Measurements from ENCODE around the gene HDAC7. TPM values are rescaled to one million over a fixed set of nuclear protein-coding genes. Genes with fewer than 3 reads are reported as not detected.

HDAC7 gene
- total RNA-seq, 1 experiment from 2014 or later: 71.2 TPM

DNA sequence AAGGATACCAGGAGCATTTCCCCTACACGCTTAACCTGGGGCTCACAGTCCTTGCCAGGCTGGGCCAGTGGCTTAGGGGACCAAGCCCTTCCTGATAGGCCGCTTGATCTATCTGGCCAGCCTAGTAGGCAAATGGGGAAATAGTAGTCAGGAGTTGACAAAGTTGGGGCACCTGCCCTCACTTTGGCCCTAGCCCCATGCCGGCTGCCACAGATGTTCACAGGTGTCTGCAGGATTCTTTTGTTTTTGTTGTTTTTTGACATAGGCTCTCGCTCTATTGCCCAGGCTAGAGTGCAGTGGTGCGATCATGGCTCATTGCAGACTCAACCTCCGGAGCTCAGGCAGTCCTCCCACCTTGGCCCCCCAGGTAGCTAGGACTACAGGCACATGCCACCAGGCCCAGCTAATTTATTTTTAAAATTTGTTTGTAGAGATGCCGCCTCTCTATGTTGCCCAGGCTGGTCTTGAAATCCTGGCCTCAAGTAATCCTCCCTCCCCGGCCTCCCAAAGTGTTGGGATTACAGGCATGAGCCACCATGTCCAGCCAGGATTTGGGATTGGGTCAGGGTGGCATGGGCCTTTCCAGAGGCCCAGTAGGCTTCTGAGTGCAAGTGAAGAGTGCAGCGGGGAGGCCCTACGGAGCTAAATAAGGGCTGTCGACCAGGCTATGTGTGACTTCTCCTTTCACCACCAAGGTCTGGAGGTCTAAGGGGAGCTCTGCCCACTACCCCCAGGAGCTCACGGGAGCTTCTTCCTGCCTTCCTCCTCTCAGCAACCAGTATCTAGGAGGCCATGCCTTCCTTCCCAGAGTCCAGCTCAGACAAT, 15.5 kb upstream of the HDAC7 start:
- ChIA-PET POLR2A (interaction anchor here (1.3 kb wide), 1 partner anchor 15 kb away, joined by 4 read pairs; the partner anchor contains the start of gene HDAC7), CTCF (interaction anchor here (1.1 to 5.9 kb wide), 6 partner anchors 16 to 94 kb away, joined by 3 to 113 read pairs (median 5); partner anchors contain the start of gene HDAC7)
- DNase-seq: no peak
- Mint-ChIP-seq H3K4me1 (ENCODE audit: low read depth, unreplicated experiment) (peaks cover 14% of the 10 kb centered on the region), H3K9me3 (ENCODE audit: unreplicated experiment) (no peaks in the 10 kb centered on the region), H3K27me3 (ENCODE audit: insufficient read depth, unreplicated experiment) (no peaks in the 10 kb centered on the region), H3K27ac (ENCODE audit: unreplicated experiment) (no peak overlapping the region), H3K36me3 (ENCODE audit: insufficient read depth, unreplicated experiment) (no peaks in the 10 kb centered on the region), H3K4me3 (ENCODE audit: unreplicated experiment) (no peak overlapping the region)
- Histone ChIP-seq H3K9me3 (no peaks in the 10 kb centered on the region), H3K36me3 (ENCODE audit: control insufficient read depth, insufficient read depth, low read length) (no peaks in the 10 kb centered on the region), H3K27me3 (replicated peaks; ENCODE audit: control insufficient read depth, insufficient read depth, low read length) (no peaks in the 10 kb centered on the region), H3K4me3 (ENCODE audit: low read depth, low read length) (no peak overlapping the region), H3K4me1 (peaks cover 5% of the 10 kb centered on the region; the same call in 1 of the 2 replicates)
- intact Hi-C loops (cut with micrococcal nuclease; ENCODE audit: unreplicated experiment): no loop called here
- no peak for TF ChIP-seq CTCF (IDR thresholded peaks at IDR 0.05; ENCODE audit: insufficient read depth in 1 of 2, low read depth in 1 of 2, low read length in 1 of 2, severe bottlenecking in 1 of 2, unreplicated experiment in 1 of 2)
- no TSS peak for BruUV-seq (replicated peaks)

GRCh38 chr12:47834199-47834903, 14.6 kb upstream of the HDAC7 start:
- DNase-seq: no peak
- H3K9me3 Mint-ChIP-seq (ENCODE audit: unreplicated experiment): no peaks in the 10 kb centered on the region
- ChIA-PET POLR2A (interaction anchor here (0.6 kb wide), 1 partner anchor 14 kb away, joined by 3 read pairs; no protein-coding TSS in a partner anchor), CTCF (interaction anchor here (0.8 to 5.9 kb wide), 4 partner anchors 15 to 92 kb away, joined by 3 to 113 read pairs (median 4); partner anchors contain the start of gene HDAC7)
- intact Hi-C loops (cut with micrococcal nuclease; ENCODE audit: unreplicated experiment): no loop called here
- TF ChIP-seq CTCF (IDR thresholded peaks at IDR 0.05; ENCODE audit: insufficient read depth in 1 of 2, low read depth in 1 of 2, low read length in 1 of 2, severe bottlenecking in 1 of 2, unreplicated experiment in 1 of 2): no peak
- H3K4me3 Mint-ChIP-seq (ENCODE audit: unreplicated experiment): no peak overlapping the region
- H3K36me3 Mint-ChIP-seq (ENCODE audit: insufficient read depth, unreplicated experiment): no peaks in the 10 kb centered on the region
- no peaks in the 10 kb centered on the region for H3K27me3 Mint-ChIP-seq (ENCODE audit: insufficient read depth, unreplicated experiment)
- BruUV-seq (replicated peaks): no TSS peak
- no peaks in the 10 kb centered on the region for H3K36me3 ChIP-seq (ENCODE audit: control insufficient read depth, insufficient read depth, low read length)
- peaks cover 14% of the 10 kb centered on the region for H3K4me1 Mint-ChIP-seq (ENCODE audit: low read depth, unreplicated experiment)
- no peak overlapping the region for H3K27ac Mint-ChIP-seq (ENCODE audit: unreplicated experiment)
- no peaks in the 10 kb centered on the region for H3K9me3 ChIP-seq
- H3K27me3 ChIP-seq (replicated peaks; ENCODE audit: control insufficient read depth, insufficient read depth, low read length): no peaks in the 10 kb centered on the region
- H3K4me3 ChIP-seq (ENCODE audit: low read depth, low read length): no peak overlapping the region
- H3K4me1 ChIP-seq: peaks cover 6% of the 10 kb centered on the region; the same call in 1 of the 2 replicates

DNA sequence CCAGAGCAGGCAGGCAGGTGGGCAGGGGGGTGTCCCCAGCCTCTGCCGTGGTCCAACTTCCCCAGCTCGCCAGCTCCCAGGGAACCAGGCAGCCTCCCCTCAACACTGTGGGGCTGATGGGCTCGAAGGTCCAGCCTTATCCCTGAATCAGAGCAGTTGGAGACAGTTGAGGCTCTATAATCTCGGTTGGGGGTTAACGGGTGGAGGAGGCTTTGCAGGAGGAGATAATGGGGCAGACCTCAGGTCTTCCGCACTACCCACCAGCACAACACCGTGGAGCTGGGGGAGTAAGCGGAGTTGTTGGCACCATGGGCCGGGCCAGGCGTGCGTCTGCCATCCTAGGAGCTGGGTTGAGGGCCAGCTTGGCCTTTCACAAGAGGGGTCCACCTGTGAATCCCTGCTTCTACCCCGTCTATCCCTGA, 13.9 kb upstream of the HDAC7 start:
- BruUV-seq (replicated peaks): no TSS peak
- Mint-ChIP-seq H3K4me1 (ENCODE audit: low read depth, unreplicated experiment) (peaks cover 14% of the 10 kb centered on the region), H3K4me3 (ENCODE audit: unreplicated experiment) (no peak overlapping the region), H3K27me3 (ENCODE audit: insufficient read depth, unreplicated experiment) (no peaks in the 10 kb centered on the region), H3K36me3 (ENCODE audit: insufficient read depth, unreplicated experiment) (no peaks in the 10 kb centered on the region), H3K9me3 (ENCODE audit: unreplicated experiment) (no peaks in the 10 kb centered on the region), H3K27ac (ENCODE audit: unreplicated experiment) (no peak overlapping the region)
- intact Hi-C loops (cut with micrococcal nuclease; ENCODE audit: unreplicated experiment): no loop called here
- POLR2A ChIA-PET: interaction anchor here (0.6 kb wide), 1 partner anchor 13 kb away, joined by 3 read pairs; no protein-coding TSS in a partner anchor
- no peaks in the 10 kb centered on the region for H3K9me3 ChIP-seq
- no peaks in the 10 kb centered on the region for H3K36me3 ChIP-seq (ENCODE audit: control insufficient read depth, insufficient read depth, low read length)
- H3K4me3 ChIP-seq (ENCODE audit: low read depth, low read length): no peak overlapping the region
- DNase-seq: no peak
- no peak for TF ChIP-seq CTCF (IDR thresholded peaks at IDR 0.05; ENCODE audit: insufficient read depth in 1 of 2, low read depth in 1 of 2, low read length in 1 of 2, severe bottlenecking in 1 of 2, unreplicated experiment in 1 of 2)
- no peaks in the 10 kb centered on the region for H3K27me3 ChIP-seq (replicated peaks; ENCODE audit: control insufficient read depth, insufficient read depth, low read length)
- peaks cover 11% of the 10 kb centered on the region; the same call in 1 of the 2 replicates for H3K4me1 ChIP-seq
- CTCF ChIA-PET: interaction anchor here (0.9 to 5.9 kb wide), 5 partner anchors 14 to 91 kb away, joined by 3 to 113 read pairs (median 5); partner anchors contain the start of genes HDAC7 and RAPGEF3

All from Caco-2 (cell line).